NCI-H1417 treated with DMSO at 0.1 percent for 48 hours (cell line): ENCODE measurements around the gene SIRPD.
"Not testable (repeated sequence)": the region's sequence is repeated elsewhere in the genome, so short reads cannot be mapped to it uniquely, and the experiment has no call there.

Source experiments
- DNase-seq: peaks from one replicate; lab custom pipeline; 2025; lab: John Stamatoyannopoulos, UW

The SIRPD gene

DNA sequence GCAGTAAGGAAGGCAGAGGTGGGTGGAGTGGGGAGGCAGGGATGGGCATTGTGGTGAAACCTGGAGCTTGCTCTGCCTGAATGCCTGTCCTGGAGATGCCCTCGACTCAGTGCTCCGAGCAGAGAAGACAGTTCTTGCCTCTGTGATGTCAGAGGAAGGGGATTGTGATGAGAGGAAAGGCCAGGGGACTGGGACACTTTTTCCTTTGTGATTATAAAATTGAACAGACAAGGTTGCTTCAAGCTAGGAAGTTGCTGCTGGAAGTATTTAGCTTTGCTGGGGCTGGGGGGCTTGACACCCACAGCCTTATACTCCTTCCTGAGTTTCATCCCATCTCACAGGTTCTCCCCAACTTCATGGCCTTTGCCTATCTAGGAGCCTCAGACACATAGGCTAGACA, at the start of gene SIRPD:
Gene SIRPD (minus strand): TSS at position 101 of the 400 bp plus-strand sequence. CDS start 52 bp downstream, at position 49.
- DNase-seq, result no peak

DNA sequence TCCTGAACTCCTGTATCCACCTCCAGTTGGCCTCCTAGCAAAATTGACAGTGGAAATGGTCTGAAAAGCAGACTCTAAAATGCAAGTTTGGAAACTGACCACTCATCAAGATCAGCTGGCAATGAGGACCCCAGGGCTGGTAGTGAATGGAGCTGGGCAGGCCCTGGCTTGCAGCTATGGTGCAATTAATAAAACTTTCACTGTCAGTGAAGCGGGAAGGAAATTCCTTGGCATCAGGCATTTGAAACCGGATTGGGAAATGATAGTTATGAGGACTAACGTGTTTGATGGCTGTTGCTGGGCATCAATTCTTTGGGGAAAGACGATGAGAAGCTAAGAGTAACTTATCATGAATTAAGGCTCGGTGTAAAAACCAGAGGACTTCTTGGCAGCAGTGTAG, 43.2 kb upstream of the SIRPD start:
- no peak for DNase-seq

DNA sequence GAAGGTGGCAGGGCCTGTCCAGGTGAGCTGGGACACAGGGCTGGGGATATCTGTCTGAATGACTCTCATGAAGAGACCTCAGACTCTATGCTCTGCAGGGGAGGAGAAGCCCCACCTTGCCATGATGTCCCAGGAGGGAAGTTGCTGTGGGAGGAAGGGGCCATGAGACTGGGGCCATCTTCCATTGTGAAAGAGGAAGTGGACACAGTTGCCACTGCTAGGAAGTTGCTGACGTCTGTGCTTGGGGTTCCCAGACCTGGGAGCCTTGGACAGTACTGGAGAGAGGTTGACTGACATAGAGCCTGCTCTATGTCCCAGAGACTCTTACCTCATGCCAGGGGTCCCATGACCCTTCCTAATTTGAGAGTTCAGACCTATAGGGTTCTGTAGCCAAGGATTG, 37.8 kb upstream of the SIRPD start:
- no peak for DNase-seq

DNA sequence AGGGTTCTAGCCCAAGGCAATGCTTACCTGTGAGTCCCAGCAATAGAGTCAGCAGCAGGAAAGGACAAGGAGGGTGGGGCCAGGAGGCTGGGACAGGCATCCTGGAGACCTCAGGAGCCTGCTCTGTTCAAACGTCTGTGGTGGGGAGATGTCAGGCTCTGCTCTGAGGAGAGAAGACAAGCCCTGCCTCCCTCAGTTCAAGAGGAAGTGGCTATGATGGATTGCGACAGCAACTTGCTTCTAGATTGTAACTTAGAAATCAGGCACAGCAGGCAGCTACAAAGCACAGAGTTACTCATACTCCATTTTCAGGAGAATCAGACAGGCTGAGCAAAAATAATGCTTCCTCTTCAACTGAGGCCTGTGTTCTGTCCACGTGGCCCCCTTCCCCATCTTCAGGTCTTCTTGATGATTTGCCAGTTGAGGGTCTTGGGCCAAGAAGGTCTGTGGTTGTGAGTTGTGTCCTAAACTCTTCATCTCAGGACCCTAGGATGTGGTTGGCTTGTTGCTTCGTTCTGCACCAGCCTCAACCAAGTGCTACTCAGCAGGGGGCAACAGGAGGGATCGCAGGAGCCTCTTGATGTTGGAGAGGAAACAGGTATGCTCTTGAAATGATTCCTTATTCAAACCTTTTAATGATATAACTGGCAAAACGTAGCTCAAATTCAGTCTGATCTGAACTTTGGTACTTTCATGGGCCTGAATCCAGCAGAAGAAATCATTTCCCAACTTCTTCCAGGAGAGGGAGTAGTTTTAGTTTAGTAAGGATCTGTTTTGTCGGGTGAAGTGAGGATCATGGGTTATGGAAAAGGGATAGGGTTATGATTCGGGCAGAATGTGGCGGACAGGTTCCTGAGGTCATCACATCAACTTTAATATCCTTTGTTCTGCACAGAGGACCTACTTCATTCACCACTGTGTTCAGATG, 31.3 kb upstream of the SIRPD start:
- no peak for DNase-seq

DNA sequence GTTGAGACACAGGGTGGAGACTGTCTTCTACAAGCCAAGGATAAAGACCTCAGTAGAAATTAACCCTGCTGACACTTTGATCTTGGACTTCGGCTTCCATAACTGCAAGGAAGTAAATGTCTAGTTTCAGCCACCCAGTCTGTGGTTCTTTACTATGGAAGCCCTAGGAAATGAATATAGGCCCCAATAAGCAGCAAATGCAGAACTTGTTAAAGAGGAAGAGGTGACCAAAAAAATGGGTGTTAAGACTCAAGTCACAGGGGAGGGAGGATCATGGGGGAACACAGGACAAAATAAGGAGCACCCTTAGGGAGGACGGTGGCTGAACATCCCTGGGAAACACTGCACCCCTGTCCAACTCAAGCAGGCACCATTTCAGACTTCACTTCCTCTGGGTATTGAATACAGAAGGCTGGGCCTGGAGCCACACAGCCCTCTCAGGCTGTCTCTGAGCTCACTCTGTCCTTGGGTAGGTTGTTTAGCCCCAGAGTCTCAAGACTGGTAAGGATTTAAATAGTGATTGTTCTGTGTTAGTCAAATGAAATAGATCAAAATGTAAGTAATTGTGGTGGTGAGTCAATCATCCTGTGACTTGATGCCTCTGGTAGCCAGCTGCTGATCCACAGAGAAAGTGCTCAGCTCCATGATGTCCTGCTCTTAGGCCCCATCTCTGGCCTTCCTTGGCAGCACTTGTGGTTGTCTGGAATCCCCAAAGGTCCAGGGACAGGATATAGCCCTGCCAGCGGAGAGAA, 30.5 kb upstream of the SIRPD start:
- DNase-seq, result no peak

DNA sequence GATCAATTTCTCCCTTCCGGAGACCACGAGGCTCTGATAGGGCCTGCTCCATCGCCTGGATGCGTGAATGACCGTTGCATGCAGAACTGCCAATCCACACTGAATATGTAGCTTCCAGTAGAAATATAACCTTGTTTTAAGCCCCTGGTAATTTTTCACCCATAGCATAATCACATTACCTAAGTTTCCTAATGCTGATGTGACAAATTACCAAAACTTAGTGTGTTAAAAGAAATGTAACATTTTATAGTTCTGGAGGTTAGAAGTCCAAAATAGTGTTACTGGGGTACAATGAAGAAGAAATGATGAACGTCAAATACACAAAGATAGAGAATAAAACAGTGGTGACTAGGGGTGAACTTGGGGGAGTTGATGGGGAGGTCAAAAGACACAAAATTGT, 22.0 kb upstream of the SIRPD start:
- DNase-seq, result no peak

DNA sequence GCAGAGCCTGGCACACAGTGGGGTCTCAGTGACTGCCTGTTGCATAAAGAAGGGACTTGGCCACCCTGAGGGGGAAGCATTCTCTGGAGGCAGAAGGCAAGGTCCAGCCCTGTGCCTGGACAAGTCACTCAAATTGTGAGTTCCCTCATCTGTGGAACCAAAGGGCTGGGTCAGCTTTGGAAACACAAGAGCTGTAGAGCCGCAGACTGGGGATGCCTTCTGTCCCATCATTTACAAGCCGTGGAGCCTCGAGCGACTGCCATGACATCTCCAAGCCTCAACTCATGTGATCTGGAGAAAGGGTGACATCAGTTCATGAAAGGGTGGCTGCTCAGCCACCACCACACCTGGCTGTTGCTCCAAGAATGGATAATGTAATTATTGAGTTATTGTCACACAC, 20.4 kb upstream of the SIRPD start:
- no peak for DNase-seq

DNA sequence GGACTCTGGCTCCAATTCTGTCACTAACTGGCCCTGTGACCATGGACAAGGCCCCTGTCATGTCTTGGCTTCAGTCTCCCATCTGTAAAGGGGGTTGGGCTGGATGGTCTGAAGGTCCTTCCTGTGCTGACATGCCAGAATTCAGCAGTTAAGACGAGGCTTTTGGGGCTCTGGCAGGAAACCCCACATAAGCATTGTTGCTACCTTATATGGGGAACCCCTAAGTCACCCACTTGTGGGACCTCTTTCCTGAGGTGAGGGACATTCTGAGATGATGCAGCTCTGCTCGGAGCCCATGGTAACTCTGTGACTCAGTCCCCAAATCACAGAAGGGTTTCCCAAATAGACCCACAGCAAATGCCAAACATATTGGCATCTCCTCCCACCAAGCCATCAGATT, 19.8 kb upstream of the SIRPD start:
- not testable (repeated sequence) for DNase-seq

DNA sequence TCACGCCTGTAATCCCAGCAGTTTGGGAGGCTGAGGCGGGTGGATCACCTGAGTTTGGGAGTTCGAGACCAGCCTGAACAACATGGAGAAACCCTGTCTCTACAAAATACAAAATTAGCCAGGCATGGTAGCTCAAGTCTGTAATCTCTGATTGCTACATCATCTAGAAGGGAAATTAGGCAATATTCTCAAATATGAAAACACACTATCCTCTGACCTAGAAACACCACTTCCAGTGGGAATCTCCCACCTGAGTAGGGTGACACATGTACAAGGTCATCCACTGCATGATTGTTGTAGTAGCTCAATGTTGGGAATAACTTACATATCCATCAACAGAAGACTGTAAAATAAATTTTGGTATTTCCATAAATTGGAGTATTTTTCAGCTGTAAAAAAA, 19.1 kb upstream of the SIRPD start:
- DNase-seq, result no peak

DNA sequence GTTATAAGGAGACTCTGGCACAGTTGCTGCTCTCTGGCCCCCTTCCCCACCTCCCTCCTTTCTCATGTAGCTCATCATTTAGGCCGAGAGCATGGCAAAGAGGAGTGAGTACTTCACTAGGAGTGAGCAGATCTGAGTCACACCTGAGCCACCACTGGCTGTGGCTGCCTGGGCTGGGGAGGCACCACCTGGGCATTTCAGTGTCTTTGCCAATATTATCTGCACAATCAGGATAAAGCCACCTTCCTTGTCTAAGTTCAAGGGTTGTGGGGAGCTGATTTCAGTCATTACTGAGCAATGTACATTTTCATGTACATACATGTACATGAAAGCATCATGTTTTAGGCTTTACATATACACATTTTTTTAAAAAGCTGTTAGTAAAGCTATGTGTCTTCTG, 18.5 kb upstream of the SIRPD start:
- not testable (repeated sequence) for DNase-seq

DNA sequence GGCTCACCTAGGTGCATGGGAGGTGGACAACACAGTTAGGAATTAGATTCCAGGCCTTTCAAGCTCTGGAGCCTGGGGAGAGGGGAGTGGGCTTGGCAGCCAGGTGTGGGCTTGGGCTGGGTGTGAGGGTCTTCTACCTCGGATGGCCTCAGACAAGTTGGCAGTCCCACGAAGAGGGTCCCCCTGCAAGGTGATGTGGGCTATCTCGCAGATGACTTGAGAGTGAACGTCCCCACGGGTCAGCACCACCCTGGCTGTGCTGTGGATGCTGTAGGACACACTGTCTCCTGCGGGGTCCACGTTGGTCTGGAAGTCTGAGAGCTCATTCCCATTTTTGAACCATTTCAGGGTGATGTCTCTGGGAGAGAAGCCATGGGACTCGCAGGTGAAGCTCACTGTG, 14.1 kb upstream of the SIRPD start:
- not testable (repeated sequence) for DNase-seq

DNA sequence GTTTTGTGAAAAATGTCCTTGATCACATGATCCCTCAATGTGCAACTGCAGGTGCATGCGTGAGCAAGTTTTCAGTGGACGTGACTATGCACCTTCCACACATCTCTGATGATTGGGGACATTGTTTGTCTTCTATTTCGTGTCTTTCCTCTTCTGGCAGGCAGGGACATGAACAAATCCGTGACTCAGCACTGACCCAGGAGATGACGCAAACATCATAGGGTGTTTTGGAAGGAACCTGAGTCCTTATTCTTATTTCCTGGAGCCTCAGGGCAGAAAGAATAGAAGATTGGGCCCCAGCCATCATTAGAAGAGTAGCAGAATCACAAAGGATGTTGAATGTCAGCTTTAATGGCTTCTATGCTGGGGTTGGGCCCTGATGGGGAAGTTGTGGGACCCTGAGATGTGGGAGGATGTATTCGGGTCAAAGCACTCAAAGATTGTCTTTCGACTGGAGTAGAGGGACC, 11.9 kb upstream of the SIRPD start:
- DNase-seq, result no peak

DNA sequence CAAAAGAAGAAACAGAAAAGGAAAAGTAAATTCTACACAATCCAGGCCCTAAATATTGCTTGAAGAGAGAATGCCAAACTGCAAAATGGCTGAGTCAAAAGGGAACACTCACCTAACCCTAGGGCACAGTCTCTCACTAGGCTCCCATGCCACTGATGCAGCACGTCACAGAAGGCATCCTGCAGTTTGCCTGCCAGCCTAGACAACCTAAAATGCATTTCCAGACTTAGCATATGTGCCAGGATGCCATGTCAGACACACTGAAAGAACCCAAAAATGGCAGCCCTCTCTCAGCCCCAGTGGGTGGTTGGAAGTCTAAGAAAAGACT, 10.6 kb upstream of the SIRPD start:
- no peak for DNase-seq

DNA sequence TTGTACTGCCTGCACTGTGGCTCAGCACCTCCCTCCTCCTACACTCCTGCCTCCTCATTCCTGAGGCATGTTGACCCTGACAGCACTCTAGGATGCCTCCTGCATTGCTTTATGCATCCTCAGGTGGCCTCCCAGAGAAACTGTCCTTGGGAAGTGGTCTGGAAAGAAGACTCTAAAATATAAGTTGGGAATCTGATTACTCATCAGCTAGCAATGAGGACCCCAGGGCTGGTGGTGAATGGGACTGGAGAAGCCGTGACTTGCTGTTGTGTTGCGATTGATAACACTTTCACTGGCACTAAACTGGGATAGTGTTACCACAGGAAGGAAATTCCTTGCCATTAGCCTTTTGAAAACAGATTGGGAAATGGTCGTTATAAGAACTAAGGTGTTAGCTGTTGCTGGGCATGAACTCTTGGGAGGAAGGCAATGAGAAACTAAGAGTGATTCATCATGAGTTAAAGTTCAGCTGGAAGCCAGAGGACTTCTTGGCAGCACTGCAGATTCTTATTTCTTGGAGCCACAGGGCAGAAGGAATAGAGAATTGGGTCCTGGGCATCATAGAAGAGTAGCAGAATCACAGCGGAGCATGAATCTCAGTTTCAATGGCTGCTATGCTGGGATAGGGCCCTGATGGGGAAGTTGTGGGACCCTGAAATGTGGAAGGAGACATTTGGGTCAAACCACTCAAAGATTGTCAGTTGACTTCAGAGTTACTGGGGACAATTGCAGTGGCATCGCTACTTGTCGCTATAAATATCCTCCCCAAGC, 10.1 kb upstream of the SIRPD start:
- DNase-seq, result no peak

DNA sequence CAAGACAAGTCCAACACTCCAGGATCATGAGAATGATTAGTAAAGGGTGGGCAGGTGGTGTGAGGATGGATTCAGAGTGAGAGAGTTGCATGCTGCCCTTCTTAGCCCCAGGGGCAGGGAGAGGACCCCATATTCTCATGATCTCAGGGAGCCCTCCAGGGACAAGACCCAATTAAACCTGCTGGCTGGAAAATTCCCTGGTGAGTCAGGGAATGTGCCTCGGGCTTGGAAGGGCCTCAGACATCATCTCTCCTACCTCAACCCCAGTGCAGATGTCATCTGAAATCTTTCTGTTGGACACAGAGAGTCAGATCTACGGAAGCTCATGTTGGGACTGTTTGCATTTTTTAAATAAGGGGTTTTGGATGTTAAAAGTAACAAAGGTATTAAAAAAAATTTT, 9.2 kb upstream of the SIRPD start:
- no peak for DNase-seq

DNA sequence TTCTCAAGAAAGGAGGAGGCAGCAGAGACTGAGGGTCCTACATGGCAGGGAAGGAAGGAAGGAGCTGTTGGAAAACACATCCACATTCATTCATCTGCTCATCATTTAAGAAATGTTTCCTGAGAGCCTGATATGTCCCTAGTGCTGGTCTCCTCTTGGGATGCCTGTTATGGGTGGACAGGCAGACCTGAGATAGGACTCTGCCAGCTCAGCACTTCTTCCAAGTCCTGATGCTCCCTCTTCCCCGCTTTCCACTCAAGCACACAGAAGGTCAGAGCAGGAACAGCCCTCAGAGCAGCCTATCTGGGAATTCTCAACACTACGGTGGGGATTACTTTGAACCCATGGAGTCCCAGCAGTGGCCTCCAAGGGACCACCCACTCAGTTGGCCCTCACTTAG, 8.0 kb upstream of the SIRPD start:
- no peak for DNase-seq

DNA sequence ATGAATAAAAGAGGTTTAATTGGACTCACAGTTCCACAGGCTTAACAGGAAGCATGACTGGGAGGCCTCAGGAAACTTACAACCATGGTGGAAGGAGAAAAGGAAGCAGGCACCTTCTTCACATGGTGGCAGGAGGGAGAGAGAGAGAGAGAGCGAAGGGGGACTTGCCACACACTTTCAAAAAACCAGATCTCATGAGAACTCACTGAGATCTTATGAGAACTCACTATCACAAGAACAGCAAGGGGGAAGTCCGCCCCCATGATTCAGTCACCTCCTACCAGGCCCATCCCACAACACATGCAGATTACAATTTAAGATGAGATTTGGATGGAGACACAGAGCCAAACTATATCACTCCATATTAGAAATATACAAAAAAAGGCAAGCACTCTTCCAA, 6.1 kb upstream of the SIRPD start:
- DNase-seq, result no peak

DNA sequence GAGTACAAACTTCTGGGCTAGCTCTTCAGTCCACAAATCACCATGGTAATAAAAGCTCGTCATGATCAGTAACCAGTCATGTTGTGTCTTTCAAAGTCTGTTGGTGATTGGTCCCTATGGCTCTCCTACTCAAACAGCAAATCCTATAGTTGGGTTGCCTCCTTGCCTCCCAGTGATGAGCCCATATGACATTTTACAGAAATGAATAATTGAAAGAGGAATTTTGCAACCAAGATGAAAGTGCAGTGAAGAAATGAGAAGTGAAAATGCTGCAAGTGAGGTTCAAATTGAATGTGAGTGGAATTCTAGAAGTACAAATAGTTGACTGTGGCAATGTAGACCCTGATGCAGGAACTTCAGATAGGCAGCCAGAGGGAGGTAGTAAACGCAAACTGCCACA, 5.1 kb upstream of the SIRPD start:
- DNase-seq, result no peak

DNA sequence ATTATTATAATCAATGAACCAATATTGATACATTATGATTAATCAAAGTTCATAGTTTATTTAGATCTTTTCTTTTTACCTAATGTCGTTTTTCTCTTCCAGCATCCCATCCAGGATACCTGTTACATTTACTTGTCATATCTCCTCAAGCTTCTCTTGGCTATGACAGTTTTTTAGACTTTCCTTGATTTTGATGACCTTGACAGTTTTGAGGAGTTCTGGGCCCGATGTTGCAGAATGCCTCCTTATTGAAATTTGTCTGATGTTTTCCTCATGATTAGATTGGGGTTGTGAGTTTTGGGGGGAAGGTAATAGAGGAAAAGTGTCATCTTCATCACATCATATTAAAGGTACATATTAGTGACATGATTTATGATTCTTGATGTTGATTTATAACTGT, 3.8 kb upstream of the SIRPD start:
- DNase-seq, result no peak

DNA sequence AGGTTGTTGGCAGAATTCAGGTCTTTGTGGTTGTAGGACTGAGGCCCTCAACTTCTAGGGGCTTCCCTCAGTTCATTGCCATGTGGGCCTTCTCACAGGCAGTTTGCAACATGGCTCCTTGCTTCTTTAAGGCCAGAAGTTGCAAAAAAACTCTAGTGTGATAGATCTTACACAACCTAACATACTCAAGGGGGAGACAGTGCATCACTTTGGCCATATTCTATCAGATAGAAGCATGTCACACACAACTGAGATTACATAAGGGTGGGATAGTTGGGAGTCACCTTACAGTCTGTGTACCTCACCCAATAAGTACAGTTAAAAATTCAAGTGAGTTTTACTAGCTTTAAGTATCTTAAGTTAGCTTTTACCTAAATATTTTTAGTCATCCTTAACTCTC, 1.6 kb downstream of the SIRPD start:
- DNase-seq, result no peak

DNA sequence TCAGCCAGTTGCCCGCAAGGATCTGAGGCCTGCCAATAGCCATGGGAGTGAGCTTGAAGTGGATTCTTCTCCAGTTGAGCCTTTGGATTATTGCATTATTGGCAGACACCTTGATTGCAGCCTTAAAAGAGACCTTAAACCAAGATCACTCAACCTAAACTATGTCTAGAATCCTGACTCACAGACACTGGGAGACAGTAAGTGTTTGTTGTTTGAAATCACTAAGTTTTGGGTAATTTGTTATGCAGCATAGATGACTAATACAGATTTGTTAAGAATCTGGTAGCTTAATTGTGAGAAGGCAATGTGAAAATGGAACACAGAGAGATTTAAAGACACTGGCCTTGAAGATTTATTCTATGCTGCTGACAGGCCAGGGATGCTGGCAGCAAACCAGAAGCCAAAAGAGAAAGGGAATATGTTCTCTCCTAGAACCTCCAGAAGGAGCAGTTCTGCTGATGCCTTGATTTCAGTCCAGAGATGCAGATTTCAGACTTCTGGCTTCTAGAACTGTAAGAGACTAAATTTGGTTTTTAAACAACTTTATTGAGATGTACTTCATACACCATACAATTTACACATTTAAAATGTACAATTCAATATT, 17.6 kb downstream of the SIRPD start:
- DNase-seq, result no peak

DNA sequence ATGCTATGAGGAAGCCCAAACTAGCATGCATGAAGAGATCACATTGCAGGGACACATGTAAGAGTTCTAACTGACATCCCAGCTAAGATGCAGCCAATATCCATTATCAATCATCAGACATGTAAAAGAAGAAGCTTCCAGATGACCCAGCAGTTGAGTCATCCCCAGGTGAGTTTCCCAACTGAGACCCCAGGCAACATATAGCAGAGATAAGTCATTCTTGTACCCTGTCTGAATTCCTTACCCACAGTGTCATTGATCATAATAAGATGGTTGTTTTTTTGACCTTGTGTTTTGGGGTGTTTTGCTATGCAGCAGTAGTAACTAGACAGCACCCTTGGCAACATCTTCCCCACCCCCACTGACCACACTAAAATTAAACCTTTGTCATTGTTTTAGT, 18.9 kb downstream of the SIRPD start:
- no peak for DNase-seq
